Neural cell (in vitro differentiated cells): ENCODE results near the gene PDE4D.
A peak's percentile ranks its signal among the peaks of the same experiment; 100 is the strongest.

Source experiments
- EZH2 ChIP-seq: fragments of 200-600, 300-800 bp; shearing (Covaris generic), sonication (generic); IDR thresholded peaks from 2 replicates; pipeline ENCODE4 v1.6.1; 2014; ENCODE audit warnings: antibody characterized with exemption, low read length, borderline replicate concordance, mild to moderate bottlenecking; ENCODE audit not compliant: insufficient read depth, poor library complexity, severe bottlenecking
- MXI1 ChIP-seq: fragments of 450-650 bp; conservative IDR thresholded peaks from 2 replicates; pipeline ENCODE4 v1.6.1; 2014; ENCODE audit warnings: antibody characterized with exemption, mild to moderate bottlenecking; ENCODE audit not compliant: poor library complexity, severe bottlenecking
- POLR2AphosphoS5 ChIP-seq: IDR thresholded peaks from 2 replicates; pipeline ENCODE4 v1.6.1; 2012
- RAD21 ChIP-seq: fragments of 450-650 bp; conservative IDR thresholded peaks from 2 replicates; pipeline ENCODE4 v1.6.1; 2014; ENCODE audit warnings: antibody characterized with exemption, mild to moderate bottlenecking, moderate library complexity
- SMC3 ChIP-seq: fragments of 450-650 bp; conservative IDR thresholded peaks from 2 replicates; pipeline ENCODE4 v1.6.1; 2014; ENCODE audit warnings: antibody characterized with exemption, mild to moderate bottlenecking, moderate library complexity; ENCODE audit not compliant: poor library complexity
- TAF1 ChIP-seq: IDR thresholded peaks from 2 replicates; pipeline ENCODE4 v1.6.1; 2012; ENCODE audit warnings: low read depth
- TF ChIP-seq, protein P1 (sequence below): fragments of 450-650 bp; IDR thresholded peaks from 2 replicates; pipeline ENCODE4 v1.5.1; 2014; ENCODE audit warnings: antibody characterized with exemption, mild to moderate bottlenecking, moderate library complexity; ENCODE audit not compliant: poor library complexity, severe bottlenecking
- TF ChIP-seq, protein P2 (sequence below): IDR thresholded peaks from 2 replicates; pipeline ENCODE4 v1.6.1; 2012; ENCODE audit warnings: borderline replicate concordance

DNA sequence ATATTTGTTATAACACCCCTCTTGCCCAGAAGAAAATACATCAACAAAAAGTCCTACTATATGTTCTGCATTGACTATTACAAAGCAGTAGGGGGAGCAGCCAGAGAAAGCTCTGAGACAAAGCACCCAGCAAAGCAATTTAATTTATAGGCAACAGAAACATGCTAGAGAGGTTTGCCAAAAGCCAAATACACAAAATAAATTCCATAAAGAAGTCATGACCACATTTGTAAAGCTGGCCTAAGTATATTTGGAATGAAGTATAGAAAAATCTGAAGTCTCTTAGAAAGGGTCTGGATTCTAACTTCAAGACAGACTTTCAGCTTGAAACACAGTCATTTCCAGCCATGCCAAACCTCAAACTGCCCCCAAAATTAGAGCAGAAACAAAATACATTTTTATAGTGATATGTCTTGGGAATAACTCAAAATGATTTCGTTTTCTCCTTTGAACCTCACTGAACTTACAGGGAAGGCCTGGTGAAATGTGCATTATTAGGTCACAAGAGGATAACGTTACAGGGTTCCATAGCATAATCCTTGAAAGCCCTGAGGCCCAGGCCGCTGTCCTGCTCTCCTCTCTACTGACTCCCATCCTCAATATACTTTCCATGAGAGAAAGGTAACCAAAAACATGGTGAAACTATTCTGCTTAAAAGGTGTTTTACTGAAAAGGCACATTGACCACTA, 858.9 kb downstream of the PDE4D start:
- TF ChIP-seq, protein P1, sequence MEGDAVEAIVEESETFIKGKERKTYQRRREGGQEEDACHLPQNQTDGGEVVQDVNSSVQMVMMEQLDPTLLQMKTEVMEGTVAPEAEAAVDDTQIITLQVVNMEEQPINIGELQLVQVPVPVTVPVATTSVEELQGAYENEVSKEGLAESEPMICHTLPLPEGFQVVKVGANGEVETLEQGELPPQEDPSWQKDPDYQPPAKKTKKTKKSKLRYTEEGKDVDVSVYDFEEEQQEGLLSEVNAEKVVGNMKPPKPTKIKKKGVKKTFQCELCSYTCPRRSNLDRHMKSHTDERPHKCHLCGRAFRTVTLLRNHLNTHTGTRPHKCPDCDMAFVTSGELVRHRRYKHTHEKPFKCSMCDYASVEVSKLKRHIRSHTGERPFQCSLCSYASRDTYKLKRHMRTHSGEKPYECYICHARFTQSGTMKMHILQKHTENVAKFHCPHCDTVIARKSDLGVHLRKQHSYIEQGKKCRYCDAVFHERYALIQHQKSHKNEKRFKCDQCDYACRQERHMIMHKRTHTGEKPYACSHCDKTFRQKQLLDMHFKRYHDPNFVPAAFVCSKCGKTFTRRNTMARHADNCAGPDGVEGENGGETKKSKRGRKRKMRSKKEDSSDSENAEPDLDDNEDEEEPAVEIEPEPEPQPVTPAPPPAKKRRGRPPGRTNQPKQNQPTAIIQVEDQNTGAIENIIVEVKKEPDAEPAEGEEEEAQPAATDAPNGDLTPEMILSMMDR, result peak; percentile 72
- TF ChIP-seq TAF1, result no peak
- peak; percentile 72 for TF ChIP-seq RAD21
- TF ChIP-seq EZH2, result no peak
- TF ChIP-seq, protein P2, sequence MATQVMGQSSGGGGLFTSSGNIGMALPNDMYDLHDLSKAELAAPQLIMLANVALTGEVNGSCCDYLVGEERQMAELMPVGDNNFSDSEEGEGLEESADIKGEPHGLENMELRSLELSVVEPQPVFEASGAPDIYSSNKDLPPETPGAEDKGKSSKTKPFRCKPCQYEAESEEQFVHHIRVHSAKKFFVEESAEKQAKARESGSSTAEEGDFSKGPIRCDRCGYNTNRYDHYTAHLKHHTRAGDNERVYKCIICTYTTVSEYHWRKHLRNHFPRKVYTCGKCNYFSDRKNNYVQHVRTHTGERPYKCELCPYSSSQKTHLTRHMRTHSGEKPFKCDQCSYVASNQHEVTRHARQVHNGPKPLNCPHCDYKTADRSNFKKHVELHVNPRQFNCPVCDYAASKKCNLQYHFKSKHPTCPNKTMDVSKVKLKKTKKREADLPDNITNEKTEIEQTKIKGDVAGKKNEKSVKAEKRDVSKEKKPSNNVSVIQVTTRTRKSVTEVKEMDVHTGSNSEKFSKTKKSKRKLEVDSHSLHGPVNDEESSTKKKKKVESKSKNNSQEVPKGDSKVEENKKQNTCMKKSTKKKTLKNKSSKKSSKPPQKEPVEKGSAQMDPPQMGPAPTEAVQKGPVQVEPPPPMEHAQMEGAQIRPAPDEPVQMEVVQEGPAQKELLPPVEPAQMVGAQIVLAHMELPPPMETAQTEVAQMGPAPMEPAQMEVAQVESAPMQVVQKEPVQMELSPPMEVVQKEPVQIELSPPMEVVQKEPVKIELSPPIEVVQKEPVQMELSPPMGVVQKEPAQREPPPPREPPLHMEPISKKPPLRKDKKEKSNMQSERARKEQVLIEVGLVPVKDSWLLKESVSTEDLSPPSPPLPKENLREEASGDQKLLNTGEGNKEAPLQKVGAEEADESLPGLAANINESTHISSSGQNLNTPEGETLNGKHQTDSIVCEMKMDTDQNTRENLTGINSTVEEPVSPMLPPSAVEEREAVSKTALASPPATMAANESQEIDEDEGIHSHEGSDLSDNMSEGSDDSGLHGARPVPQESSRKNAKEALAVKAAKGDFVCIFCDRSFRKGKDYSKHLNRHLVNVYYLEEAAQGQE, result no peak
- TF ChIP-seq MXI1, result no peak
- TF ChIP-seq SMC3, result peak; percentile 72
- no peak for TF ChIP-seq POLR2AphosphoS5
